DLD1 (cell line): Measurements from ENCODE around the gene COG5.
"Not testable (repeated sequence)": the region's sequence is repeated elsewhere in the genome, so short reads cannot be mapped to it uniquely, and the experiment has no call there.

Experiments used
- in situ Hi-C: cut with HindIII; loops from 2 replicates; pipeline ENCODE4 v1.10.0; 2017; ENCODE audit warnings: low sequenced_read_pairs

Gene COG5

GRCh38 chr7:107580716-107581383 lies 17.1 kb upstream of the COG5 start:
- in situ Hi-C loops: no loop called here

- in situ Hi-C loops: no loop called here
These were observed 16.4 kb upstream of the COG5 start, which contains the start of gene BCAP29 for GRCh38 chr7:107579885-107580715. BCAP29 (plus strand) TSS chr7:107580246; CDS start chr7:107580773, 527 bp downstream.

GRCh38 chr7:107579554-107579884 lies 15.8 kb upstream of the COG5 start:
- in situ Hi-C loops: no loop called here

GRCh38 chr7:107573537-107573936 lies 9.8 kb upstream of the COG5 start:
- in situ Hi-C loops: no loop called here

- in situ Hi-C loops: no loop called here
These were observed 6.6 kb upstream of the COG5 start for GRCh38 chr7:107570298-107570697.

GRCh38 chr7:107564553-107565298 lies 1.0 kb upstream of the COG5 start:
- in situ Hi-C loops: no loop called here

- in situ Hi-C loops: no loop called here
These were observed 492 bp downstream of the COG5 start for GRCh38 chr7:107563081-107563774.

GRCh38 chr7:107560898-107561516 lies 2.7 kb downstream of the COG5 start:
- in situ Hi-C loops: no loop called here

- in situ Hi-C loops: no loop called here
These were observed 3.9 kb downstream of the COG5 start for GRCh38 chr7:107559864-107560263.

GRCh38 chr7:107555893-107556292 lies 7.8 kb downstream of the COG5 start:
- in situ Hi-C loops: no loop called here

- in situ Hi-C loops: no loop called here
These were observed 11.8 kb downstream of the COG5 start for GRCh38 chr7:107551936-107552335.

GRCh38 chr7:107544848-107545591 lies 18.7 kb downstream of the COG5 start:
- in situ Hi-C loops: no loop called here

GRCh38 chr7:107543338-107543993 lies 20.3 kb downstream of the COG5 start:
- in situ Hi-C loops: no loop called here

GRCh38 chr7:107538001-107538400 lies 25.7 kb downstream of the COG5 start:
- in situ Hi-C loops: no loop called here

- in situ Hi-C loops: not testable (repeated sequence)
These were observed 26.5 kb downstream of the COG5 start for GRCh38 chr7:107537228-107537627.

GRCh38 chr7:107534139-107534538 lies 29.6 kb downstream of the COG5 start:
- in situ Hi-C loops: no loop called here

- in situ Hi-C loops: no loop called here
These were observed 33.0 kb downstream of the COG5 start for GRCh38 chr7:107530751-107531150.

- in situ Hi-C loops: no loop called here
These were observed 35.3 kb downstream of the COG5 start for GRCh38 chr7:107528461-107528860.

GRCh38 chr7:107527196-107527595 lies 36.5 kb downstream of the COG5 start:
- in situ Hi-C loops: no loop called here
